T-helper 2 cell treated with Interferon-gamma antibody and Interleukin-4, amounts not matched to agents 100 ng/mL and 5 ng/mL, for 36 hours (primary cell): ENCODE data around the gene ATXN2. TPM values are rescaled to one million over a fixed set of nuclear protein-coding genes. Genes with fewer than 3 reads are reported as not detected.
"Not testable (repeated sequence)": the region's sequence is repeated elsewhere in the genome, so short reads cannot be mapped to it uniquely, and the experiment has no call there.

Experiments used
- intact Hi-C: fragments of 100-400 bp; cut with micrococcal nuclease; formaldehyde crosslinking; loops from one replicate; pipeline ENCODE4 v1.15.1; 2023
- total RNA-seq: library from RNA; stranded (reverse); gene quantifications from 2 replicates; pipeline ENCODE4 v1.2.3, GENCODE V29; 2022

The ATXN2 gene
- total RNA-seq, 1 donor from 2014 or later = 43.7 TPM

DNA sequence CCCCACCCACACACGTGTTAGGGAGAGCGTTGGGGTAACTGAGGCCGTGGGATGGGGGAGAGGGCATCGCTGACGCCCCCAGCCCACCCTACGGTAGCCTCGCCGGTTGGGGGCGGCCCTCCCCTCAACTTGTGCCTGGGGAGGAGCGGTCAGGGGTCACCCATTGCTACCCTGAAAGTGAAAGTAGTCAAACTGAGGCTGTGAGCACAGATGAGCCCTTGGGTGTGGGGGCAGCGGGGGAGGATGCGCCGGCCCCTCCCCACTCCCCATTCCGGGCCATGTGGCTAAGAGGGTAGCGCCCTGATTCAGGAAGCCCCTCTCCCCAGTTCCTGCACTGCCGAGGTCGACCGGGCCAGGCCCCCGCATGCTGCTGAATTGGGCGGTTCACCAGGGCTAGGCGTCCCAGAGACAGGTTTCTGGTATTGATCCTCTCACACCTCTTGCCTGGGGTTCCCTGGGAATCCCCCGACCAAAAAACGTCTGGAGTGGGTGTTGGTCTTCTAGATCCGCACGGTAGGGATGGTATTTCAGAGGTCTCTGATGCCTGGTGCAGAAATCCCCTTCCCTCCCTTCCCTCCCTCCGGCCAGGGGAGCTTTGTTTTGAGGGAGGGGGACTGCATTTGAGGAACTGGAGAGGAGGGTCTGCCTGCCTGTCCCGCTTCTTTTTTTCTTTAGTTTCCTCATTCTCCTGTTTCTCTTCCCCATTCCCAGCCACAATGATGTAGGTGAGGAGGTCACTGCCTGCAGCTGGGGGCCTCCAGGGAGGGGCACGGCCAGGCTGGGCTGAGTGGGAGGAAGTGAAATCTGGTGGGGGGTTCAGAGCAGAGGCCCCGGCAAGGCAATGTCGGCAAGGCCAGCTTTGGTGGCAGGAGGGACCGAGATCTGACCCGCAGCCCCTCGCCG lies 192.4 kb downstream of the ATXN2 start:
- intact Hi-C loops = loop anchor here (5.0 kb wide), 1 partner anchor 281 kb away; the partner anchor contains the start of genes ACAD10 and BRAP

DNA sequence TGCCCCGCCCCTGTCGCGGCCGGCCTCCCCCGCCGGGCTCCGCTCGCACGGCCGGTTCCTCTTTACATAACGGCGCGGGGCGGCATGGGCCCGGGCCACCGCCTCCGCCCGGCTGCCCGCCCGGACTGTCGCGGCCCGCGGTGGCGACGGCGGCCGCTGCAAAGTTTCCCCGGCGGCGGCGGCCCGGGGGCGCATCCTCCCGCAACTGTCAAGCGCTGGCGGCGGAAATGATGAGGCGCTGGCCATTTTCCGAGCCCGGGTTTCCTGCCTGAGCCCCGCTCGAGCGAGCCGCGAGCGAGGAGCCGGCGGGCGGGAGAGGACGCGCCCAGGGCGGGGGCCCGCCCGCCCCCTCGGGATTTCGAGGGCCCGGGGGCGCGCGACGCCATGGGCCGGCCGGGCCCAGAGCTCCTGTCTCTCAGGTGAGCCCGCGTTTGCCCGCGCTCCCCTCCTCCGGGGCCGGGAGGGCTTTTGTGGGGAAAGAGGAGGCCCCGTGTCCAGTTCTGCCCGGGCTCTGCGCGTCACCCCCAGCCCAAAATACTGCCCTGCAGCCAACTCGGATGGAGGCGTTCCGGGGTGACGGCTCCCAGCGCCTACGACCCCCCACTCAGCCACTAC lies 193.1 kb downstream of the ATXN2 start, which contains the start of gene SH2B3:
SH2B3 (plus strand) TSS at position 65 of the 615 bp plus-strand sequence. CDS start 12,223 bp downstream, outside the sequence.
- intact Hi-C loops = loop anchor here (1.0 to 5.0 kb wide), 5 partner anchors 24 to 281 kb away; partner anchors contain the start of genes ACAD10, ATXN2 and BRAP

DNA sequence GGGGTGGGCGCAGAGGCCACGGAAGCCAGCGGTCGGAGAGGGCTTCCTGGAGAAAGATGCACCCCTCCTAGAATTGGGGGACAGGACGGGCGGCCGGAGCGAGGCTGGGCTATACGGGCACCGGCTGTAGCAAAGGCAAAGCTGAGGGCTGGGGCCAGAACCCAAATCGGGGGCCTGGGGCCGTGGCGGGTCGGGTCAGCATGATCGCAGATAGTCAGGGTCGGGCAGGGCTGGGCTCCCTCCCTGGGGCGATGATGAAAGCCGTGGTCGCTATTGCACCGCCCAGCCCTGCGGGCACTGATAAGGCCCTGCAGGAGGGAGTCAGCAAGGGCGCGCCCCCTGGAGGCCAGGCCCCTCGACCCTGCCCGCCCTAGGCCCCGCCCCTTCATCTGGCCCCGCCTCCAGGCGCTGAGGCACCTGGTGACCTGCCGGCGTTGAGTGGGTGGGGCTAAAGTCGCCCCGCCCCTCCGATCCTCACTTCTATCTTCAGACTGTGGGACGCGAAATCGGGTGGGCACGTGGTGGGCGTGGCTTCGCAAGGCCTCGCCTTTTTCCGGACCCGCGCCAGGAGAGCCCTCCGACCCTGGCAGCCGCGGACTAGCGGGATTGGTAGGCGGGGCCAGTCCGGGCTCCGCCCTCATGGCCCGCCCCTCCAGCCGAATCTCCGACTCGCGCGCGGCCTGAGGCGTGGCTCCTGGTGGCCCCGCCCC lies 193.8 kb downstream of the ATXN2 start:
- intact Hi-C loops = loop anchor here (1.0 to 5.0 kb wide), 5 partner anchors 25 to 282 kb away; partner anchors contain the start of genes ACAD10, ATXN2 and BRAP

DNA sequence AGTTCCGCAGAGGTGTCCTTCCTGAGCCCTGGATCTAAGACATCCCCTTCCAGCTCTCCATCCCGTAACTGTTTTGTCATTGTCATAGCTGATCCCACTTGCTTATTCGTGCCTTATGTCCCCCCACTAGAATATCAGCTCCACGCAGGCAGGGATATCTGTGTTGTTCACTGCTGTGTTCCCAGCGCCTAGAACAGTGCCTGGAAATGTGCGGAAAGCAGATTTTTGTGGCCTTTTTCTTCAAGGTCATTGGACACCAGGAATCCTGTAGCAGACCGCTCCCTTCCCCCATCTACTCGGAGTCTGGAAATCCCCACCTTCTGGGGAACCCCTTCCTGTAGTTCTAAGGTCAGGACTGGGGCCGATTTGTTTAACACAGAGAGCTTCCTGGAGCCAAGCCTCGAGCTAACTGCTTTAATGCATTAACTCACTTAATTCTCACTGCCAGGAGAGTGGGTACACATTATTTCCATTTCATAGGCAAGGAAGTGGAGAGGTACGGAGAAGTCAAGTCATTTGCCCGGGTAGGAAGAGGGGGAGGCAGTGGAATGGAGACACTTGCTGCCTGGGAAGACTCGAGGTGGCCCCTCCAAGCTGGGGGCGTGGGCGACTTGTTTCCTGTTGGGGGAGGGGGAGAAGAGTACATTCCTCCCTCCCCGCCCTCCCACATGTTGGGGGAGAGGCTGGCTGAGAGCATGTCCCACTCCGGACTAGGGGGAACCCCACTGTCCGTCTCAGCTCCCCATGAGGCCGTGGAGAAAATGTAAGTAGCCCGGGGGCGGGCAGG lies 194.6 kb downstream of the ATXN2 start:
- intact Hi-C loops = loop anchor here (1.0 to 5.0 kb wide), 5 partner anchors 26 to 283 kb away; partner anchors contain the start of genes ACAD10, ATXN2 and BRAP

DNA sequence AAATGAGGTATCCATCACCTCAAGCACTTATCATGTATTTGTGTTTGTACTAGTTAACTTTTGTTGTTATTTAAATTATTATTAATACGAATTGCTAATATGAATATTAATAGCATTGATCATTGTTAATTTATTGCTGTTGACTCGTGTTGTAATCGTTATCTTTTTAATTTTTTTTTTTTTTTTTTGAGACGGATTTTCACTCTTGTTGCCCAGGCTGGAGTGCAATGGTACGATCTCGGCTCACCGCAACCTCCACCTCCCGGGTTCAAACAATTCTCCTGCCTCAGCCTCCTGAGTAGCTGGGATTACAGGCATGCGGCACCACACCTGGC lies 196.7 kb downstream of the ATXN2 start:
- intact Hi-C loops = not testable (repeated sequence)

Other genes with a start within 250 kb of the ATXN2 start
- 1.9 and 2.6 TPM in 2 replicates for gene PHETA1, start 230.2 kb downstream of the ATXN2 start, total RNA-seq
- 39.5 and 40.3 TPM in 2 replicates for gene SH2B3, start 193.4 kb downstream of the ATXN2 start, total RNA-seq
- 20.0 and 21.0 TPM in 2 replicates for gene BRAP, start 86.6 kb upstream of the ATXN2 start, total RNA-seq
- 28.4 and 29.7 TPM in 2 replicates for gene ACAD10, start 86.7 kb upstream of the ATXN2 start, total RNA-seq
- 0.52 and 0.57 TPM in 2 replicates for gene ALDH2, start 167.6 kb upstream of the ATXN2 start, total RNA-seq
- 47.9 and 48.0 TPM in 2 replicates for gene MAPKAPK5, start 242.9 kb upstream of the ATXN2 start, total RNA-seq